ENCODE measurements around the gene CLDN7. TPM values are rescaled to one million over a fixed set of nuclear protein-coding genes. Genes with fewer than 3 reads are reported as not detected.
A peak's percentile ranks its signal among the peaks of the same experiment; 100 is the strongest.

The CLDN7 gene
- total RNA-seq, 1 donor from 2014 or later, result 22.2 TPM

- no peak for DNase-seq
Measured at GRCh38 chr17:7285679-7286078, 23.4 kb upstream of the CLDN7 start.

- no peak for DNase-seq
Measured at GRCh38 chr17:7284911-7285310, 22.6 kb upstream of the CLDN7 start.

- DNase-seq, result no peak
Measured at GRCh38 chr17:7283471-7284216, 21.4 kb upstream of the CLDN7 start.

GRCh38 chr17:7282752-7283321 is 20.6 kb upstream of the CLDN7 start:
- no peak for DNase-seq

GRCh38 chr17:7281953-7282751 is 19.9 kb upstream of the CLDN7 start:
- peak; percentile 65 for DNase-seq

- DNase-seq, result peak; percentile 97
Measured at GRCh38 chr17:7281074-7281952, 19.0 kb upstream of the CLDN7 start, which contains the start of gene SLC2A4. SLC2A4 (plus strand) TSS chr17:7281718; CDS start chr17:7281935, 217 bp downstream.

- peak; percentile 90 for DNase-seq
Measured at GRCh38 chr17:7280519-7281073, 18.3 kb upstream of the CLDN7 start.

GRCh38 chr17:7279448-7279847 is 17.2 kb upstream of the CLDN7 start:
- no peak for DNase-seq

GRCh38 chr17:7266784-7267183 is 4.5 kb upstream of the CLDN7 start:
- DNase-seq, result no peak

GRCh38 chr17:7263801-7264078 is 1.5 kb upstream of the CLDN7 start:
- DNase-seq, result no peak

GRCh38 chr17:7262935-7263800 is 890 bp upstream of the CLDN7 start:
- no peak for DNase-seq

- DNase-seq, result no peak
Measured at GRCh38 chr17:7261379-7262191, 693 bp downstream of the CLDN7 start.

GRCh38 chr17:7260651-7261378 is 1.5 kb downstream of the CLDN7 start:
- DNase-seq, result no peak

GRCh38 chr17:7260151-7260550 is 2.1 kb downstream of the CLDN7 start:
- no peak for DNase-seq

- no peak for DNase-seq
Measured at GRCh38 chr17:7259555-7259889, 2.8 kb downstream of the CLDN7 start.

- DNase-seq, result no peak
Measured at GRCh38 chr17:7258731-7259554, 3.3 kb downstream of the CLDN7 start.

GRCh38 chr17:7256766-7257456 is 5.4 kb downstream of the CLDN7 start:
- DNase-seq, result no peak

GRCh38 chr17:7254511-7254910 is 7.8 kb downstream of the CLDN7 start:
- no peak for DNase-seq
